ENCODE measurements around the gene PPP4R1.

Gene PPP4R1

GRCh38 chr18:9545029-9545428, 69.3 kb downstream of the PPP4R1 start:
- no peak for DNase-seq

GRCh38 chr18:9542924-9543323, 71.4 kb downstream of the PPP4R1 start:
- no peak for DNase-seq

DNA sequence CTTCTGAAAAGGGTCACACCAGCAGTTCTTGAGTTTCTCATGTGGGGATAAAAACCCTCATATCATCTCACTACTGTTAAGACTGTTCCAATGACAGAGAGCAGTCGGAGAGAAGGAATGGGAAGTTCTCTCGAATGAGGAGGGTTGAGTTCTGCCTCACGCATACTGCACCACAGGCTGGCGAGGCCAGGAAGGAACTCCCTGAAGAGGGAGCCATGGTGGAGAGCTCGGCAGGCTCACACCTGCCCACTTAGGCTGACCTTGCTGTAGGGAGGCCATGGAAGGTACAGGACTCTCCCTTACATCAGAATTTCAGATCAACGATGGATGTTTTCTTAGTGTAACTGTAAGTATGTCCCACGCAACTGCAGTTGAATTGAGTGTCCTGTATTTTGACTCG, 74.4 kb downstream of the PPP4R1 start:
- DNase-seq, result no peak

- no peak for DNase-seq
These were observed 75.1 kb downstream of the PPP4R1 start for GRCh38 chr18:9539283-9539682.

- no peak for DNase-seq
These were observed 76.7 kb downstream of the PPP4R1 start for GRCh38 chr18:9537677-9538076.

DNA sequence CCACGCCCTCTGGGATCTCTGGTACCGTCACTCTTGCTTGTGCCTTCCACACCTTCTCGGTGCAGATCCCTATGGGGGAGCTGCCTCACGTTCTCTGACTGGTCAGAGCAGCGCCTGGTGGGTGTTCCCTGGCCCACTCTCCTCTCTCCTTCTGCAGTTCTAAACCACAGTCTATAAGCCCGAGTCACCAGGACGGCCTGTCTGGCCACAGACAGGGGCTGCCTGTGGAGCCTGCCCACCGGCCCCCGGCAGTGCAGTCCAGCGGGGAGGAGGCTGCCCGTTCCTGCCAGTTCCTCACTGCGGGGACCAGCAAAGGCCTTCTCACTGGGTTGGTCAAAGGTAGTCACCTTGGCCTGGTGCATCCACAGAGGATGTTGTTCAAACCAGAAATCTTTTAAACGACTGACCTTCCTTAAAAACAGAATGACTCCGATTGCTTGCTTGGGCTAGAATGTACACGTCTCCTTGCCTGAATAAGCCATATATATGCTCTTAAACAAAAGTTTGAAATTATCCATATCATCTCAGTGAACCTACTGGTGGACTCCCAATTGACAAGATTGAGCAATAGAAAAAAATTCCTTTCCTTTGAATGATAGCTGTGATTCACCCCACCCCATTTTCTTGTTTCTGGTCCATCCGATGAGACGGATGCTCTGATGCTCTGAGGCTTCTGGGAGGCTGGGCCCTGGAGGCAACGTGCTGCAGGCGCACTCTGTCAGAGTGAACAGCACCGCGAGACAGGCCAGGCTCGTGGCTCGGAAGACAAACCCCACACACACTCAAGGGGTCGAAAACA, 77.8 kb downstream of the PPP4R1 start:
- DNase-seq, result no peak

GRCh38 chr18:9535430-9535991, 78.8 kb downstream of the PPP4R1 start:
- DNase-seq, result no peak

GRCh38 chr18:9534844-9535243, 79.5 kb downstream of the PPP4R1 start:
- DNase-seq, result no peak

DNA sequence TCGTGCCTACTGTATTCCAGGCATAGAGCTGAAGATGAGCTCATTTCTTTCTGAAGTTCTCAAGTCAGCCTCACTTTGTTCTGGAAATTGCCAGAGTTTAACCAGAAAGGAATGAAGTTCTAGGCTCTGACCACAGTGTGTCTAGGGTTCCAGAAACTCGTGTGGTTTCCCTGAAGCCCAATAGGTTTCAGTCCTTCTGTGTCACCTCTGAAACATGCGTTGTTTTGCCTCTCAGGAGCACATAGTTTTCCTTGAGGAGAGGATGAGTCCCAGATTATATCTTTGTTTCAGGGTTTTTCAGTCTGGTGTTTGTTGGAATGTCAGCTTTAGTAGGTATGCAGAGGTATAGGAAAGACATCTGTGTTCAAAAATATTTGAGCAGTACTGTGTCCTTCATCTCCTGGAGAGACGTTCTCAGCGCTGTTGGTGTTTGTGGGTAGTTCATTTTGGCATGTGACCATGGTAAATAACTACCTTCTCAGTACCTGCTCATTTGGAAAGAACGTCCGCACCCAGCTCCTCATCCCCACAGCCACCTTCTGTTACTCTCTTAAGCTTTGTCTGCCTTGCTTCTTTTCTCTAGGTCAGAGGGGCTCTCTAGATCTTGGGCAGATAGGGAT, 82.5 kb downstream of the PPP4R1 start:
- no peak for DNase-seq

DNA sequence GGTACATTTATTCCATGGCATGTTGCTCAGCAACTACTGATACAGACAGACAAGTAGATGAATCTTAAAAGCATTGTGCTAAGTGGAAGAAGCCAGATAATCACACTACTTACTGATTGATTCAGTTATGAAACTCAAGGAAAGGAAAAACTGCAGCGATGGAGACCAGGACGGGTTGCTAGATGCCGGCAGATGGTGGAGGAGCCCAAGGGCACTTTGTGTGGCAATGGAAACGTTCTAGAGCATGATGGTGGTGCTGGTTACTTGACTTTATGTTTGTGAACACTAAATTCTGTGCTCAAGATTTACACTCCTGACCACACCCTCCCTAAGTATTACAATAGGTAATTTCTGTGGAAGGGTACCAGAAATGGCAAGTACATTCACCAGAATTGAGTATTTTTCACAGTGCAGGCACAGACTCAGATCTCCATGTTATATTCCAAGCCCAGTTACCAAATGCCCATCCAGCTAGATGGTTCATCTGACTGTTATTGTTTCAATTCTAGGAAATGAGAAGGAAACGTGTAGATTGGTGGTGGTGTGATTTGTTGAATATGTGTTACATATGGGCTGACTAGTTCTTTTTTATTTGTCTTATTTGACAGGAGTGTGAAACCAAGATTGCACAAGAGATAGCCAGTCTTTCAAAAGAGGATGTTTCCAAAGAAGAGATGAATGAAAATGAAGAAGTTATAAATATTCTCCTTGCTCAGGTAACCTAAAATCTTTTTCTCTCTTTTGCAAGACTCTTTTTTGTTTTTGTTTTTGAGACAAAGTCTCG, 83.9 kb downstream of the PPP4R1 start:
- DNase-seq, result no peak

- no peak for DNase-seq
These were observed 87.9 kb downstream of the PPP4R1 start for GRCh38 chr18:9526458-9526857.

DNA sequence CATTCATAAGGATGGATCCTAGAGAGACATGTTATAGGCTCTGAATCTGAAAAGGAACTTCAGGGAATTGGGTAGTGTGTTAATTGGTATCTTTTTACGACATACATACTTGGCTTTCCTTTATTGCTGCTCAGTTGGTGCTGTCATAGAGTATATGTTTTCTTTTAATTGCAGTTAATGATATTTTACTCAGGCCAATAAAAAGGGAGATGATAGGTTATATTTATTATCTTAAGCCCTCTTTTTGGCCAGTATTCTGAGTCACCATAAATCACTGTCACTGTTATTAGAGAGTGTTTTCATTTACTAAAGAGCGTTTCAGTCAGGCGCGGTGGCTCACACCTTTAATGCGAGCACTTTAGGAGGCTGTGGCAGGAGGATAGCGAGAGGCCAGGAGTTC, 91.4 kb downstream of the PPP4R1 start:
- no peak for DNase-seq

- no peak for DNase-seq
These were observed 92.6 kb downstream of the PPP4R1 start for GRCh38 chr18:9521770-9522169.

- no peak for DNase-seq
These were observed 93.7 kb downstream of the PPP4R1 start for GRCh38 chr18:9520666-9521065.

- no peak for DNase-seq
These were observed 95.0 kb downstream of the PPP4R1 start for GRCh38 chr18:9519399-9519798.

GRCh38 chr18:9517869-9518268, 96.5 kb downstream of the PPP4R1 start:
- no peak for DNase-seq

- peak in 2 of 6 experiments; percentile 38 to 55 for DNase-seq
These were observed 97.8 kb downstream of the PPP4R1 start for GRCh38 chr18:9516437-9517064.

GRCh38 chr18:9513971-9514512, 100.3 kb downstream of the PPP4R1 start:
- DNase-seq, result no peak

- no peak for DNase-seq
These were observed 105.8 kb downstream of the PPP4R1 start for GRCh38 chr18:9508446-9509025.

DNA sequence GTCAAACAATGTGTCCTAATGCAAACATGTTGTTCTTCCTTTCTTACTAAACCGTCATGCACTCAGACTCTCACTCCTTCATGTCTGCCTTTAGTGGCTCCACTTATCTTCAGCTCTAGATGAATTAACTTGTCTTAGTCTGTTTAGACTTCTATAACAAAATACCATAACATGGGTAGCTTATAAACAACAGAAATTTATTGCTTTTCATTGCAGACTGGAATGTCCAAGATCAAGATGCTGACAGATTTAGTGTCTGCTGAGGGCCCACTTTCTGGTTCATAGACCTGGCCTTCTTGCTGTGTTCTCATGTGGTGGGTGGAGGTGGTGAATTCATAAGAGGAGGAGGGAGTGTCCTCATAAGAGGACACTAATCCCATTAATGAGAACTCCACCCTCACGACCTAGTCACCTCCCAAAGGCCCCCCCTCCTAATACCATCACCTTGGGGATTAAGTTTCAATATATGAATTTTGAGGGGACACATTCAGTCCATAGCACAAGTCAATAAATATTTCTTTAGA, 106.7 kb downstream of the PPP4R1 start:
- DNase-seq, result no peak

DNA sequence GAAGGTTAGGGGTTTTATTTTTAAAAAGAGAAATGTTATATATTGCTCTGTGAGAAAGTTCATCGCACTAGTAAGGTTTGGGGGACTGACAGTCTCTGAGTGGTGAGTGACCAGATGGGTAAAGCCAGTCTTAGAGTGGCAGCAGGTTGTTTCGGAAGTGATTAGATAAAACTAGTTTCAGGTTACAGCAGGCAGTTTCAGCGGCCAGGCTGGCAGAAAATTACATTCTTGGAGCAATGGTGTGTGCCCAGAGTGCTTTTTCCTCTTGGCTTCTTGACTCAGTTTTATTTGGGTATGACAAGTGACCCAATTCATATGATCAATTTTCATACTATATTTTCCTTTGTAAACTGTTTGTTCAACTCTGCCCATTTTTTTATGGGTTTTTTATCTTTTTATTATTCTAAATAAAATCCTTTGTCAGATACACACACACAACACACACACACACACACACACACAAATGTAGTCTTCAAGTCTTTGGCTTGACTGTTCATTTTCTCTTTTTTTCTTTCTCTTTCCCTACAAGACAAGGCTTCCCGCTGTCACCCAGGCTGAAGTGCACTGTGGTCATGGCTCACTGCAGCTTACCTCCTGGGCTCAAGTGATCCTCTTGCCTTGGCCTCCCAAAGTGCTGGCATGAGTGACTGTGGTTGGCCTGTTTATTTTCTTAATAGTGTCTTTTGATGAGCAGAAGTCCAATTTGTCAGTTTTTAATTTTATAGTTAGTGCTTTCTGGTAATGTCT, 108.1 kb downstream of the PPP4R1 start:
- no peak for DNase-seq

Data from stimulated activated naive CD4-positive, alpha-beta T cell (primary cell).